ENCODE results near the gene SNX9.
A peak's percentile ranks its signal among the peaks of the same experiment; 100 is the strongest.

Gene SNX9

GRCh38 chr6:157859775-157860504 is 36.9 kb downstream of the SNX9 start:
- no peak for DNase-seq (ENCODE audit: low read depth)

- DNase-seq (ENCODE audit: low read depth): no peak
Observed at GRCh38 chr6:157860505-157860991, 37.5 kb downstream of the SNX9 start.

- no peak for DNase-seq (ENCODE audit: low read depth)
Observed at GRCh38 chr6:157861184-157861583, 38.1 kb downstream of the SNX9 start.

- no peak for DNase-seq (ENCODE audit: low read depth)
Observed at GRCh38 chr6:157861814-157862213, 38.8 kb downstream of the SNX9 start.

GRCh38 chr6:157862706-157863105 is 39.7 kb downstream of the SNX9 start:
- no peak for DNase-seq (ENCODE audit: low read depth)

- no peak for DNase-seq (ENCODE audit: low read depth)
Observed at GRCh38 chr6:157864185-157864761, 41.2 kb downstream of the SNX9 start.

- no peak for DNase-seq (ENCODE audit: low read depth)
Observed at GRCh38 chr6:157865249-157865648, 42.2 kb downstream of the SNX9 start.

- DNase-seq (ENCODE audit: low read depth): no peak
Observed at GRCh38 chr6:157867155-157867559, 44.1 kb downstream of the SNX9 start.

- DNase-seq (ENCODE audit: low read depth): no peak
Observed at GRCh38 chr6:157867981-157868380, 44.9 kb downstream of the SNX9 start.

- no peak for DNase-seq (ENCODE audit: low read depth)
Observed at GRCh38 chr6:157868835-157869234, 45.8 kb downstream of the SNX9 start.

GRCh38 chr6:157869673-157870302 is 46.7 kb downstream of the SNX9 start:
- DNase-seq (ENCODE audit: low read depth): no peak

GRCh38 chr6:157873735-157874344 is 50.8 kb downstream of the SNX9 start:
- DNase-seq (ENCODE audit: low read depth): peak; percentile 75

- DNase-seq (ENCODE audit: low read depth): no peak
Observed at GRCh38 chr6:157877149-157877548, 54.1 kb downstream of the SNX9 start.

GRCh38 chr6:157877573-157878438 is 54.8 kb downstream of the SNX9 start:
- no peak for DNase-seq (ENCODE audit: low read depth)

GRCh38 chr6:157879034-157879872 is 56.2 kb downstream of the SNX9 start:
- no peak for DNase-seq (ENCODE audit: low read depth)

- DNase-seq (ENCODE audit: low read depth): no peak
Observed at GRCh38 chr6:157879873-157880254, 56.8 kb downstream of the SNX9 start.

GRCh38 chr6:157880534-157880933 is 57.5 kb downstream of the SNX9 start:
- DNase-seq (ENCODE audit: low read depth): no peak

GRCh38 chr6:157881342-157881741 is 58.3 kb downstream of the SNX9 start:
- no peak for DNase-seq (ENCODE audit: low read depth)

- no peak for DNase-seq (ENCODE audit: low read depth)
Observed at GRCh38 chr6:157884756-157885155, 61.7 kb downstream of the SNX9 start.

GRCh38 chr6:157885211-157885788 is 62.3 kb downstream of the SNX9 start:
- peak; percentile 49 for DNase-seq (ENCODE audit: low read depth)

- no peak for DNase-seq (ENCODE audit: low read depth)
Observed at GRCh38 chr6:157885876-157886275, 62.8 kb downstream of the SNX9 start.
